Urinary bladder (tissue), 4 donors: Measurements from ENCODE around the gene UPF3A. TPM values are rescaled to one million over a fixed set of nuclear protein-coding genes. Genes with fewer than 3 reads are reported as not detected.
"Not testable (repeated sequence)": the region's sequence is repeated elsewhere in the genome, so short reads cannot be mapped to it uniquely, and the experiment has no call there.

Source experiments
- DNase-seq: peaks from one replicate; pipeline ENCODE4 v3.0.0-alpha.2; 2015; ENCODE audit errors: extremely low spot score
- H3K27ac ChIP-seq: one replicate; pipeline ENCODE4 v1.5.1; 2013; ENCODE audit warnings: low read depth, mild to moderate bottlenecking, moderate library complexity
- H3K36me3 ChIP-seq: one replicate; pipeline ENCODE4 v1.6.1; 2013; ENCODE audit warnings: mild to moderate bottlenecking, moderate library complexity; ENCODE audit not compliant: insufficient read depth
- H3K4me1 ChIP-seq: one replicate; pipeline ENCODE4 v1.6.1; 2013; ENCODE audit warnings: mild to moderate bottlenecking, moderate library complexity; ENCODE audit not compliant: insufficient read depth
- H3K4me3 ChIP-seq: one replicate; pipeline ENCODE4 v1.5.1; 2013; ENCODE audit warnings: low read depth, low read length
- WGBS: extraction: QIAGEN DNeasy Blood & Tissue Kit; methylation state at CpG from one replicate; pipeline ENCODE4 v1.1.7; 2013; 5-methylcytosine and 5-hydroxymethylcytosine counted together
- polyA plus RNA-seq: library from polyadenylated mRNA; stranded (reverse); fragments of 200-250 nt; gene quantifications from one replicate; pipeline ENCODE4 v1.2.3, GENCODE V29; 2013
- total RNA-seq: library from RNA; depleted of rRNA; stranded (reverse); fragments of >200 nt; gene quantifications from one replicate; pipeline ENCODE4 v1.2.3, GENCODE V29; 2014
- donor health status: healthy with polysubstance abuse.
- donor health status: healthy.

UPF3A gene
- total RNA-seq (50.1 TPM), polyA plus RNA-seq (61.7 TPM)

- Histone ChIP-seq H3K4me1 (no peaks in the 10 kb centered on the region), H3K27ac (peak within 1 kb of the TSS; percentile 100), H3K4me3 (peak within 1 kb of the TSS; percentile 70), H3K36me3 (no peaks in the 10 kb centered on the region)
- under 1% methylated on average over 71 of the region's 89 CpGs for WGBS
- DNase-seq = peak; percentile 77
Measured at GRCh38 chr13:114281351-114282040, at the start of gene UPF3A. UPF3A (plus strand) TSS chr13:114281601; CDS start chr13:114281640, 39 bp downstream.

GRCh38 chr13:114231886-114232285, 49.5 kb upstream of the UPF3A start:
- H3K4me3 ChIP-seq = no peak overlapping the region
- 74% methylated on average over 8 of the region's 8 CpGs for WGBS
- H3K27ac ChIP-seq = no peak overlapping the region
- peaks cover 2% of the 10 kb centered on the region for H3K4me1 ChIP-seq
- DNase-seq = no peak
- H3K36me3 ChIP-seq = no peaks in the 10 kb centered on the region

GRCh38 chr13:114234266-114234644, 47.1 kb upstream of the UPF3A start:
- H3K36me3 ChIP-seq = no peaks in the 10 kb centered on the region

GRCh38 chr13:114234645-114235421, 46.6 kb upstream of the UPF3A start, which contains the start of gene CDC16:
CDC16 (plus strand) TSS chr13:114234897; CDS start chr13:114235085, 188 bp downstream.
- no peaks in the 10 kb centered on the region for H3K36me3 ChIP-seq
- peaks cover 2% of the 10 kb centered on the region for H3K4me1 ChIP-seq
- peak; percentile 87 for DNase-seq
- H3K27ac ChIP-seq = peak within 1 kb of the TSS; percentile 69
- peak within 1 kb of the TSS; percentile 84 for H3K4me3 ChIP-seq
- 1% methylated on average over 76 of the region's 76 CpGs for WGBS

More at GRCh38 chr13:114234266-114234644, 47.1 kb upstream of the UPF3A start:
- Histone ChIP-seq H3K4me3 (peak overlapping the region; percentile 84), H3K27ac (no peak overlapping the region), H3K4me1 (peaks cover 2% of the 10 kb centered on the region)
- no peak for DNase-seq
- WGBS = 66% methylated on average over 4 of the region's 4 CpGs

GRCh38 chr13:114235697-114236096, 45.7 kb upstream of the UPF3A start:
- peak overlapping the region; percentile 84 for H3K4me3 ChIP-seq
- peaks cover 2% of the 10 kb centered on the region for H3K4me1 ChIP-seq
- H3K36me3 ChIP-seq = no peaks in the 10 kb centered on the region
- H3K27ac ChIP-seq = no peak overlapping the region
- no peak for DNase-seq
- WGBS = 13% methylated on average over 10 of the region's 10 CpGs

- Histone ChIP-seq H3K4me1 (peaks cover 2% of the 10 kb centered on the region), H3K36me3 (no peaks in the 10 kb centered on the region), H3K27ac (no peak overlapping the region), H3K4me3 (no peak overlapping the region)
- no peak for DNase-seq
- 83% methylated on average over 4 of the region's 4 CpGs for WGBS
Measured at GRCh38 chr13:114236227-114236626, 45.2 kb upstream of the UPF3A start.

GRCh38 chr13:114237415-114238112, 43.8 kb upstream of the UPF3A start:
- peaks cover 2% of the 10 kb centered on the region for H3K36me3 ChIP-seq
- peaks cover 2% of the 10 kb centered on the region for H3K4me1 ChIP-seq
- 86% methylated on average over 7 of the region's 7 CpGs for WGBS
- no peak overlapping the region for H3K4me3 ChIP-seq
- DNase-seq = no peak
- no peak overlapping the region for H3K27ac ChIP-seq

GRCh38 chr13:114241918-114242317, 39.5 kb upstream of the UPF3A start:
- no peaks in the 10 kb centered on the region for H3K4me1 ChIP-seq
- no peak overlapping the region for H3K27ac ChIP-seq
- H3K36me3 ChIP-seq = peaks cover 7% of the 10 kb centered on the region
- WGBS = 90% methylated on average over 6 of the region's 6 CpGs
- H3K4me3 ChIP-seq = no peak overlapping the region
- no peak for DNase-seq

GRCh38 chr13:114243971-114244370, 37.4 kb upstream of the UPF3A start:
- no peak for DNase-seq
- Histone ChIP-seq H3K4me3 (no peak overlapping the region), H3K27ac (no peak overlapping the region), H3K36me3 (peaks cover 7% of the 10 kb centered on the region), H3K4me1 (no peaks in the 10 kb centered on the region)
- WGBS = 91% methylated on average over 3 of the region's 3 CpGs

GRCh38 chr13:114244637-114245036, 36.8 kb upstream of the UPF3A start:
- no peak overlapping the region for H3K4me3 ChIP-seq
- H3K4me1 ChIP-seq = no peaks in the 10 kb centered on the region
- peaks cover 7% of the 10 kb centered on the region for H3K36me3 ChIP-seq
- WGBS = 73% methylated on average over 5 of the region's 5 CpGs
- no peak overlapping the region for H3K27ac ChIP-seq
- DNase-seq = no peak

- Histone ChIP-seq H3K27ac (no peak overlapping the region), H3K36me3 (peaks cover 7% of the 10 kb centered on the region), H3K4me1 (no peaks in the 10 kb centered on the region), H3K4me3 (no peak overlapping the region)
- DNase-seq = no peak
- 70% methylated on average over 3 of the region's 3 CpGs for WGBS
Measured at GRCh38 chr13:114248011-114248410, 33.4 kb upstream of the UPF3A start.

GRCh38 chr13:114249077-114249476, 32.3 kb upstream of the UPF3A start:
- DNase-seq = no peak
- H3K27ac ChIP-seq = no peak overlapping the region
- 88% methylated on average over 7 of the region's 7 CpGs for WGBS
- H3K4me3 ChIP-seq = no peak overlapping the region
- H3K36me3 ChIP-seq = peaks cover 4% of the 10 kb centered on the region
- H3K4me1 ChIP-seq = no peaks in the 10 kb centered on the region

GRCh38 chr13:114251639-114252440, 29.6 kb upstream of the UPF3A start:
- 96% methylated on average over 1 of the region's 1 CpG for WGBS
- not testable (repeated sequence) for DNase-seq, H3K27ac ChIP-seq, H3K36me3 ChIP-seq, H3K4me1 ChIP-seq, H3K4me3 ChIP-seq
